Aorta (tissue), 5 donors: ENCODE measurements around the gene STYXL1. TPM values are rescaled to one million over a fixed set of nuclear protein-coding genes. Genes with fewer than 3 reads are reported as not detected.
A peak's percentile ranks its signal among the peaks of the same experiment; 100 is the strongest.

Source experiments
- ATAC-seq: fragments of 200-7000 bp; cut with Tn5 transposase; one replicate; pipeline ENCODE4 v1.9.1; 2022; ENCODE audit warnings: moderate library complexity; ENCODE audit not compliant: low FRiP score
- DNase-seq, 2 donors: peaks; one replicate each; pipeline ENCODE4 v3.0.0-alpha.2; 2020
- H3K27ac ChIP-seq, 2 donors: one replicate each; pipeline ENCODE4 v1.5.1; 2013; ENCODE audit warnings: low read length in 2 of 2, mild to moderate bottlenecking in 2 of 2, moderate library complexity in 2 of 2, control low read depth in 1 of 2, inconsistent platforms in 1 of 2, low read depth in 1 of 2
- H3K27me3 ChIP-seq, 2 donors: one replicate each; pipeline ENCODE4 v1.6.1; 2013; ENCODE audit warnings: control low read depth in 1 of 2, low read length in 1 of 2, mild to moderate bottlenecking in 1 of 2, moderate library complexity in 1 of 2; ENCODE audit not compliant: insufficient read depth in 2 of 2, control insufficient read depth in 1 of 2
- H3K36me3 ChIP-seq, 2 donors: one replicate each; pipeline ENCODE4 v1.6.1; 2013; ENCODE audit warnings: control low read depth in 1 of 2, low read length in 1 of 2, mild to moderate bottlenecking in 1 of 2; ENCODE audit not compliant: insufficient read depth in 2 of 2, control insufficient read depth in 1 of 2
- H3K4me1 ChIP-seq, 2 donors: one replicate each; pipeline ENCODE4 v1.6.1; 2013; ENCODE audit warnings: low read length in 2 of 2, control low read depth in 1 of 2, mild to moderate bottlenecking in 1 of 2, moderate library complexity in 1 of 2; ENCODE audit not compliant: insufficient read depth in 2 of 2, control insufficient read depth in 1 of 2
- H3K4me3 ChIP-seq, 2 donors: one replicate each; pipeline ENCODE4 v1.5.1; 2013; ENCODE audit warnings: low read length in 2 of 2, control low read depth in 1 of 2, mild to moderate bottlenecking in 1 of 2
- H3K9me3 ChIP-seq: one replicate; pipeline ENCODE4 v1.6.1; 2013; ENCODE audit warnings: mild to moderate bottlenecking, low read length; ENCODE audit not compliant: control insufficient read depth
- WGBS, 2 donors: extraction: QIAGEN DNeasy Blood & Tissue Kit; methylation state at CpG; one replicate each; pipeline ENCODE4 v1.1.7; 2013; 5-methylcytosine and 5-hydroxymethylcytosine counted together
- intact Hi-C, 2 donors: fragments of 100-400 bp; cut with DNase I; formaldehyde crosslinking; loops; one replicate each; pipeline versions ENCODE4 v1.14.2 to v1.15.0; 2022
- polyA plus RNA-seq, 2 donors: library from polyadenylated mRNA; stranded (reverse); fragments of 200-250 nt; gene quantifications; one replicate each; pipeline ENCODE4 v1.2.3, GENCODE V29; 2013
- total RNA-seq, 2 donors: library from RNA; stranded (reverse); fragmentation: NEBNext Ultra II Directional; extraction: Animal tissue kit (Norgen Biotek cat#: 25700); gene quantifications; one replicate each; pipeline ENCODE4 v1.2.1, GENCODE V29; 2021
- donor health status: healthy with polysubstance abuse.
- donor health status: Bipolar disorder and iron deficiency.
- donor health status: DM: no; HTN: no; CAD: no.
- donor health status: DM: no; HTN: no; CAD: no.
- donor health status: DM: yes; HTN: yes; CAD: no.

Gene STYXL1
- total and polyA plus RNA-seq, 4 donors: 6.1 to 18.7 (median 16.5) TPM

- Histone ChIP-seq H3K4me1 (no peaks in the 10 kb centered on the region), H3K36me3 (no peaks in the 10 kb centered on the region), H3K9me3 (no peaks in the 10 kb centered on the region), H3K27me3 (no peaks in the 10 kb centered on the region), H3K27ac (peak overlapping the region in 1 of 2 donors; percentile 76), H3K4me3 (peak overlapping the region in 1 of 2 donors; percentile 20)
- 15 to 18% methylated on average over 11 of the region's 11 CpGs for WGBS, 2 donors
- DNase-seq (peak in 1 of 2 donors; percentile 71), ATAC-seq (no peak)
- intact Hi-C loops: loop anchor here (5.0 kb wide), 2 partner anchors 78 to 118 kb away; partner anchors contain the start of genes POR (in 1 of the 2) and RHBDD2 (in 1 of the 2)
Observed at GRCh38 chr7:75995052-75995471, 52.7 kb downstream of the STYXL1 start.

GRCh38 chr7:75994388-75995051 lies 53.3 kb downstream of the STYXL1 start, which contains the start of gene TMEM120A:
Gene TMEM120A, minus strand, starts transcription at chr7:75994595. Its CDS starts 25 bp downstream, at chr7:75994570.
- no peaks in the 10 kb centered on the region for H3K4me1 ChIP-seq
- 1% methylated on average over 51 of the region's 51 CpGs for WGBS, 2 donors
- intact Hi-C loops: loop anchor here (5.0 kb wide), 3 partner anchors 53 to 117 kb away; partner anchors contain the start of genes MDH2 (in 1 of the 2), POR (in 1 of the 2), RHBDD2 (in 1 of the 2) and STYXL1 (in 1 of the 2)
- no peaks in the 10 kb centered on the region for H3K27me3 ChIP-seq
- DNase-seq (peak; percentile 98 to 99), ATAC-seq (peak; percentile 96)
- peak within 1 kb of the TSS; percentile 95 to 99 for H3K27ac ChIP-seq
- H3K4me3 ChIP-seq: peak within 1 kb of the TSS; percentile 46 to 81
- H3K9me3 ChIP-seq: no peaks in the 10 kb centered on the region
- H3K36me3 ChIP-seq: no peaks in the 10 kb centered on the region

GRCh38 chr7:75993689-75994387 lies 54.0 kb downstream of the STYXL1 start:
- peak; percentile 79 for ATAC-seq
- DNase-seq: peak; percentile 87 to 94
- Histone ChIP-seq H3K4me1 (no peaks in the 10 kb centered on the region), H3K9me3 (no peaks in the 10 kb centered on the region), H3K36me3 (no peaks in the 10 kb centered on the region), H3K27ac (peak overlapping the region; percentile 95 to 99), H3K4me3 (peak overlapping the region; percentile 46 to 81), H3K27me3 (no peaks in the 10 kb centered on the region)
- intact Hi-C loops: loop anchor here in 1 of 2 donors (1.0 to 5.0 kb wide), 2 partner anchors 53 to 79 kb away; partner anchors contain the start of genes MDH2, POR and STYXL1
- WGBS, 2 donors: 0 to 1% methylated on average over 34 to 40 of the region's 40 CpGs

GRCh38 chr7:75992083-75992755 lies 55.6 kb downstream of the STYXL1 start:
- ATAC-seq (no peak), DNase-seq (peak in 1 of 2 donors; percentile 75)
- Histone ChIP-seq H3K27ac (peak overlapping the region in 1 of 2 donors; percentile 5), H3K4me1 (no peaks in the 10 kb centered on the region), H3K4me3 (no peak overlapping the region), H3K9me3 (no peaks in the 10 kb centered on the region), H3K27me3 (no peaks in the 10 kb centered on the region), H3K36me3 (peaks cover 0 to 2% of the 10 kb centered on the region in 2 donors)
- WGBS, 2 donors: 85 to 91% methylated on average over 20 of the region's 20 CpGs
- intact Hi-C loops: loop anchor here in 1 of 2 donors (5.0 kb wide), 1 partner anchor 55 kb away; the partner anchor contains the start of genes MDH2 and STYXL1

GRCh38 chr7:75991531-75992082 lies 56.2 kb downstream of the STYXL1 start:
- Histone ChIP-seq H3K36me3 (peaks cover 0 to 5% of the 10 kb centered on the region in 2 donors), H3K9me3 (no peaks in the 10 kb centered on the region), H3K4me3 (no peak overlapping the region), H3K4me1 (no peaks in the 10 kb centered on the region), H3K27me3 (no peaks in the 10 kb centered on the region), H3K27ac (no peak overlapping the region)
- intact Hi-C loops: loop anchor here in 1 of 2 donors (5.0 kb wide), 1 partner anchor 56 kb away; the partner anchor contains the start of genes MDH2 and STYXL1
- ATAC-seq (no peak), DNase-seq (peak in 1 of 2 donors; percentile 57)
- 93 to 98% methylated on average over 9 of the region's 9 CpGs for WGBS, 2 donors

GRCh38 chr7:75989500-75990388 lies 58.1 kb downstream of the STYXL1 start:
- Histone ChIP-seq H3K27me3 (no peaks in the 10 kb centered on the region), H3K4me1 (no peaks in the 10 kb centered on the region), H3K9me3 (no peaks in the 10 kb centered on the region), H3K36me3 (peaks cover 0 to 11% of the 10 kb centered on the region in 2 donors), H3K27ac (peak overlapping the region in 1 of 2 donors; percentile 22), H3K4me3 (no peak overlapping the region)
- no peak for ATAC-seq
- intact Hi-C loops: loop anchor here in 1 of 2 donors (5.0 kb wide), 1 partner anchor 58 kb away; the partner anchor contains the start of genes MDH2 and STYXL1
- WGBS, 2 donors: 29 to 31% methylated on average over 21 of the region's 21 CpGs
- DNase-seq: no peak

GRCh38 chr7:75988568-75989499 lies 59.0 kb downstream of the STYXL1 start:
- Histone ChIP-seq H3K27ac (peak overlapping the region in 1 of 2 donors; percentile 3), H3K4me3 (no peak overlapping the region), H3K9me3 (no peaks in the 10 kb centered on the region), H3K27me3 (no peaks in the 10 kb centered on the region), H3K4me1 (no peaks in the 10 kb centered on the region), H3K36me3 (peaks cover 0 to 12% of the 10 kb centered on the region in 2 donors)
- 30 to 35% methylated on average over 8 to 22 of the region's 31 CpGs for WGBS, 2 donors
- ATAC-seq (no peak), DNase-seq (no peak)
- intact Hi-C loops: no loop called here
